Mesendoderm (in vitro differentiated cells): ENCODE measurements around the gene C10orf67.

Source experiments
- DNase-seq: peaks from one replicate; pipeline ENCODE4 v3.0.0; 2013
- H2AK5ac ChIP-seq: 2 replicates; pipeline ENCODE4 v1.6.1; 2013; ENCODE audit warnings: low read length, inconsistent platforms
- H2BK120ac ChIP-seq: 2 replicates; pipeline ENCODE4 v1.6.1; 2013; ENCODE audit warnings: low read depth, mild to moderate bottlenecking, low read length, moderate library complexity, mixed read lengths
- H2BK15ac ChIP-seq: replicated peaks from 2 replicates; pipeline ENCODE4 v1.6.1; 2013; ENCODE audit warnings: low read depth, mild to moderate bottlenecking, moderate library complexity
- H2BK5ac ChIP-seq: 2 replicates; pipeline ENCODE4 v1.6.1; 2013; ENCODE audit warnings: low read length, inconsistent platforms
- H3K18ac ChIP-seq: 2 replicates; pipeline ENCODE4 v1.6.1; 2013; ENCODE audit warnings: mild to moderate bottlenecking, low read length, mixed read lengths
- H3K23ac ChIP-seq: one replicate; pipeline ENCODE4 v1.6.1; 2013; ENCODE audit warnings: low read length
- H3K27ac ChIP-seq: 2 replicates; pipeline ENCODE4 v1.5.1; 2013; ENCODE audit warnings: low read depth, mild to moderate bottlenecking, inconsistent platforms, low read length, moderate library complexity
- H3K27me3 ChIP-seq: 2 replicates; pipeline ENCODE4 v1.6.1; 2013; ENCODE audit warnings: low read length, control low read depth, mild to moderate bottlenecking, inconsistent platforms; ENCODE audit not compliant: insufficient read depth, poor library complexity
- H3K36me3 ChIP-seq: 2 replicates; pipeline ENCODE4 v1.6.1; 2013; ENCODE audit warnings: low read length, inconsistent platforms; ENCODE audit not compliant: control insufficient read depth, insufficient read depth
- H3K4ac ChIP-seq: one replicate; pipeline ENCODE4 v1.6.1; 2013; ENCODE audit warnings: low read depth, mild to moderate bottlenecking, low read length, moderate library complexity
- H3K4me1 ChIP-seq: 2 replicates; pipeline ENCODE4 v1.6.1; 2013; ENCODE audit warnings: low read depth, low read length, inconsistent platforms; ENCODE audit not compliant: control insufficient read depth
- H3K4me2 ChIP-seq: 2 replicates; pipeline ENCODE4 v1.6.1; 2013; ENCODE audit warnings: low read length
- H3K4me3 ChIP-seq: 2 replicates; pipeline ENCODE4 v1.5.1; 2013; ENCODE audit warnings: mild to moderate bottlenecking, low read length
- H3K56ac ChIP-seq: one replicate; pipeline ENCODE4 v1.6.1; 2013; ENCODE audit warnings: low read length
- H3K79me1 ChIP-seq: 2 replicates; pipeline ENCODE4 v1.6.1; 2013; ENCODE audit warnings: low read length, inconsistent platforms
- H3K79me2 ChIP-seq: 2 replicates; pipeline ENCODE4 v1.6.1; 2013; ENCODE audit warnings: mild to moderate bottlenecking, low read length; ENCODE audit not compliant: control insufficient read depth, insufficient read depth
- H3K9ac ChIP-seq: 2 replicates; pipeline ENCODE4 v1.6.1; 2013; ENCODE audit warnings: low read length, inconsistent platforms
- H4K5ac ChIP-seq: one replicate; pipeline ENCODE4 v1.6.1; 2013; ENCODE audit warnings: low read length
- H4K8ac ChIP-seq: one replicate; pipeline ENCODE4 v1.6.1; 2013; ENCODE audit warnings: low read depth, mild to moderate bottlenecking, control low read depth, low read length, moderate library complexity
- WGBS: extraction: QIAGEN DNeasy Blood & Tissue Kit; methylation state at CpG from one replicate; pipeline ENCODE4 v1.1.7; 2013; ENCODE audit warnings: low lambda C conversion rate, missing lambda C conversion rate; ENCODE audit not compliant: insufficient coverage; ENCODE audit errors: extremely low coverage; 5-methylcytosine and 5-hydroxymethylcytosine counted together

The C10orf67 gene

DNA sequence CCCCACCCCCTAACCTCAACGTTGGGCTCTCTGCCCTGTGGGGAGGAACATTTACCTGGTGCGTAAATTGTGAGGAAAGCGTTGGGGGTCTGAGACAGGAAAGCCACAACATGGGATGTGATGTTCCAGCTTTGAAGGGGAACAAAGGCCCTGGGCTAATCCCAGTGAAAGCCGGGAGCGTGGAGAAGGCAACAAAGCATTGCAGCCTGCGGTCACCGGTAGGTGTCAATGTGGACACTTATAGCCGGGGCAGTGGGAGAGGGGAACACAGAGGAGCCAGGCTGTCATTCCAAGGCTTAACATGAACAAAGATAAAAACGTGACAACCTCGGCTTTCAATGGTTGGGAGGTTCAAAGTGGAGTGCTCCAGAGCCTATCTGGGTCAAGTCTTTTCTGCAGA is 139.8 kb downstream of the C10orf67 start:
- peak; percentile 63 for DNase-seq
- H3K36me3 ChIP-seq = no peaks in the 10 kb centered on the region
- H2BK5ac ChIP-seq = no peak overlapping the region
- H3K56ac ChIP-seq = no peak overlapping the region
- no peak overlapping the region for H3K27ac ChIP-seq
- H2BK15ac ChIP-seq = no peak overlapping the region
- H4K5ac ChIP-seq = no peak overlapping the region
- no peak overlapping the region for H3K4ac ChIP-seq
- no peak overlapping the region for H3K4me2 ChIP-seq
- no peak overlapping the region for H3K23ac ChIP-seq
- no CpG with 5 or more reads among the region's 10 CpGs for WGBS
- no peaks in the 10 kb centered on the region for H3K79me1 ChIP-seq
- no peaks in the 10 kb centered on the region for H3K4me1 ChIP-seq
- H3K4me3 ChIP-seq = no peak overlapping the region
- no peak overlapping the region for H3K9ac ChIP-seq
- H3K27me3 ChIP-seq = peaks cover 54% of the 10 kb centered on the region
- H3K79me2 ChIP-seq = no peaks in the 10 kb centered on the region
- no peak overlapping the region for H4K8ac ChIP-seq
- H3K18ac ChIP-seq = no peak overlapping the region
- H2BK120ac ChIP-seq = no peak overlapping the region
- H2AK5ac ChIP-seq = no peak overlapping the region

GRCh38 chr10:23203369-23204325 is 140.9 kb downstream of the C10orf67 start:
- Histone ChIP-seq H4K8ac (no peak overlapping the region), H3K36me3 (no peaks in the 10 kb centered on the region), H3K23ac (no peak overlapping the region), H4K5ac (no peak overlapping the region), H2BK5ac (no peak overlapping the region), H3K4ac (no peak overlapping the region), H2AK5ac (no peak overlapping the region), H2BK15ac (no peak overlapping the region), H3K27me3 (peaks cover 64% of the 10 kb centered on the region), H3K9ac (no peak overlapping the region), H3K18ac (no peak overlapping the region), H3K4me1 (no peaks in the 10 kb centered on the region), H3K79me2 (no peaks in the 10 kb centered on the region), H3K56ac (no peak overlapping the region), H3K4me3 (no peak overlapping the region), H3K27ac (no peak overlapping the region), H3K79me1 (no peaks in the 10 kb centered on the region), H2BK120ac (no peak overlapping the region), H3K4me2 (no peak overlapping the region)
- DNase-seq = no peak
- no CpG with 5 or more reads among the region's 29 CpGs for WGBS

- no peak overlapping the region for H3K23ac ChIP-seq
- H3K27ac ChIP-seq = no peak overlapping the region
- H3K36me3 ChIP-seq = no peaks in the 10 kb centered on the region
- H2AK5ac ChIP-seq = no peak overlapping the region
- H3K4me1 ChIP-seq = no peaks in the 10 kb centered on the region
- no CpG with 5 or more reads among the region's 3 CpGs for WGBS
- no peaks in the 10 kb centered on the region for H3K79me2 ChIP-seq
- no peak overlapping the region for H3K18ac ChIP-seq
- no peak overlapping the region for H4K8ac ChIP-seq
- DNase-seq = no peak
- no peak overlapping the region for H3K4ac ChIP-seq
- H4K5ac ChIP-seq = no peak overlapping the region
- no peak overlapping the region for H2BK15ac ChIP-seq
- H3K4me3 ChIP-seq = no peak overlapping the region
- H3K4me2 ChIP-seq = no peak overlapping the region
- H2BK120ac ChIP-seq = no peak overlapping the region
- no peaks in the 10 kb centered on the region for H3K79me1 ChIP-seq
- H3K27me3 ChIP-seq = peaks cover 73% of the 10 kb centered on the region
- H3K56ac ChIP-seq = no peak overlapping the region
- H2BK5ac ChIP-seq = no peak overlapping the region
- no peak overlapping the region for H3K9ac ChIP-seq
Observed at GRCh38 chr10:23202779-23203178, 141.8 kb downstream of the C10orf67 start.

DNA sequence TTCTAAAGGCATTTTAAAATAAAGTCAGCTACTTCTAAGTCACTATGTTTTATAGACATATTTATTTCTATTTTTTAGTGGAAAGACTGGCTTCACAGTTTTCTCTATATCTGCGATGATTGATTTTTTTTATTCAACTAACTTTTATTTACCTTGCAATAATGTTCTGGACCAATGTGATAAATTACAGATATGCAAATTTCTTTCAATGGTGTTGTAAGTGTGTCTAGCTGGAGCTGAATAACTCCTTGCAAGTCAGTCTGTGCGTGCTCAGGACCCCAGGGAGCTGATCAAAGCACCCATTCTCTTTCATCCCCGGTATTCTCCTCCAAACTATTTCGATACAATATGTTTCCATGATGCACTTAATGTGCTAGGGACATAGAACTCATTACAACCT is 142.8 kb downstream of the C10orf67 start:
- no peak overlapping the region for H3K23ac ChIP-seq
- no peak overlapping the region for H2AK5ac ChIP-seq
- no peak overlapping the region for H3K4ac ChIP-seq
- H3K79me2 ChIP-seq = no peaks in the 10 kb centered on the region
- H4K5ac ChIP-seq = no peak overlapping the region
- no peaks in the 10 kb centered on the region for H3K36me3 ChIP-seq
- H3K18ac ChIP-seq = no peak overlapping the region
- H3K4me3 ChIP-seq = no peak overlapping the region
- H3K79me1 ChIP-seq = no peaks in the 10 kb centered on the region
- H2BK15ac ChIP-seq = no peak overlapping the region
- no peak overlapping the region for H3K27ac ChIP-seq
- H3K9ac ChIP-seq = no peak overlapping the region
- H2BK120ac ChIP-seq = no peak overlapping the region
- no peaks in the 10 kb centered on the region for H3K4me1 ChIP-seq
- no CpG with 5 or more reads among the region's 4 CpGs for WGBS
- H3K56ac ChIP-seq = no peak overlapping the region
- peaks cover 82% of the 10 kb centered on the region for H3K27me3 ChIP-seq
- H3K4me2 ChIP-seq = no peak overlapping the region
- DNase-seq = no peak
- no peak overlapping the region for H2BK5ac ChIP-seq
- no peak overlapping the region for H4K8ac ChIP-seq

- Histone ChIP-seq H3K9ac (no peak overlapping the region), H3K4me2 (no peak overlapping the region), H3K79me2 (no peaks in the 10 kb centered on the region), H3K79me1 (no peaks in the 10 kb centered on the region), H3K4me3 (no peak overlapping the region), H2AK5ac (no peak overlapping the region), H2BK15ac (no peak overlapping the region), H3K18ac (no peak overlapping the region), H3K27ac (no peak overlapping the region), H3K23ac (no peak overlapping the region), H3K27me3 (peaks cover 89% of the 10 kb centered on the region), H4K8ac (no peak overlapping the region), H3K4me1 (no peaks in the 10 kb centered on the region), H3K4ac (no peak overlapping the region), H4K5ac (no peak overlapping the region), H3K56ac (no peak overlapping the region), H2BK120ac (no peak overlapping the region), H3K36me3 (no peaks in the 10 kb centered on the region), H2BK5ac (no peak overlapping the region)
- DNase-seq = no peak
- WGBS = no CpG with 5 or more reads among the region's 11 CpGs
Observed at GRCh38 chr10:23200997-23201652, 143.5 kb downstream of the C10orf67 start.
